ENCODE measurements around the gene C19orf67.
"Not testable (repeated sequence)": the region's sequence is repeated elsewhere in the genome, so short reads cannot be mapped to it uniquely, and the experiment has no call there.

The C19orf67 gene

GRCh38 chr19:14042659-14043608 lies 42.6 kb downstream of the C19orf67 start:
- H3K9ac ChIP-seq (ENCODE audit: low read length in 2 of 2); H3K9me3 ChIP-seq (ENCODE audit: control insufficient read depth in 2 of 2, low read length in 2 of 2); H3K4me1 ChIP-seq (ENCODE audit: control insufficient read depth, insufficient read depth, low read length); H3K27me3 ChIP-seq (ENCODE audit: control insufficient read depth in 1 of 2, insufficient read depth in 2 of 2, low read length in 2 of 2); H3K27ac ChIP-seq (ENCODE audit: low read length); H3K36me3 ChIP-seq (ENCODE audit: control insufficient read depth in 2 of 2, insufficient read depth in 2 of 2, low read length in 2 of 2); H3K4me3 ChIP-seq (ENCODE audit: low read length in 2 of 2): not testable (repeated sequence)

- Histone ChIP-seq H3K9ac (ENCODE audit: low read length in 2 of 2) (no peak overlapping the region), H3K27ac (ENCODE audit: low read length) (no peak overlapping the region), H3K27me3 (ENCODE audit: control insufficient read depth in 1 of 2, insufficient read depth in 2 of 2, low read length in 2 of 2) (no peaks in the 10 kb centered on the region), H3K4me1 (ENCODE audit: control insufficient read depth, insufficient read depth, low read length) (no peaks in the 10 kb centered on the region), H3K9me3 (ENCODE audit: control insufficient read depth in 2 of 2, low read length in 2 of 2) (no peaks in the 10 kb centered on the region), H3K36me3 (ENCODE audit: control insufficient read depth in 2 of 2, insufficient read depth in 2 of 2, low read length in 2 of 2) (no peaks in the 10 kb centered on the region), H3K4me3 (ENCODE audit: low read length in 2 of 2) (no peak overlapping the region)
These were observed 46.4 kb downstream of the C19orf67 start for GRCh38 chr19:14039181-14039580.

GRCh38 chr19:14035706-14036105 lies 49.9 kb downstream of the C19orf67 start:
- peaks cover 8% of the 10 kb centered on the region in 2 donors for H3K27me3 ChIP-seq (ENCODE audit: control insufficient read depth in 1 of 2, insufficient read depth in 2 of 2, low read length in 2 of 2)

GRCh38 chr19:14035159-14035558 lies 50.4 kb downstream of the C19orf67 start:
- H3K4me1 ChIP-seq (ENCODE audit: control insufficient read depth, insufficient read depth, low read length); H3K27ac ChIP-seq (ENCODE audit: low read length); H3K4me3 ChIP-seq (ENCODE audit: low read length in 2 of 2); H3K36me3 ChIP-seq (ENCODE audit: control insufficient read depth in 2 of 2, insufficient read depth in 2 of 2, low read length in 2 of 2); H3K9me3 ChIP-seq (ENCODE audit: control insufficient read depth in 2 of 2, low read length in 2 of 2); H3K9ac ChIP-seq (ENCODE audit: low read length in 2 of 2): not testable (repeated sequence)
- peaks cover 11% of the 10 kb centered on the region in 2 donors for H3K27me3 ChIP-seq (ENCODE audit: control insufficient read depth in 1 of 2, insufficient read depth in 2 of 2, low read length in 2 of 2)

More at GRCh38 chr19:14035706-14036105, 49.9 kb downstream of the C19orf67 start:
- Histone ChIP-seq H3K4me1 (ENCODE audit: control insufficient read depth, insufficient read depth, low read length) (peaks cover 10% of the 10 kb centered on the region), H3K4me3 (ENCODE audit: low read length in 2 of 2) (no peak overlapping the region), H3K27ac (ENCODE audit: low read length) (no peak overlapping the region), H3K9ac (ENCODE audit: low read length in 2 of 2) (no peak overlapping the region), H3K9me3 (ENCODE audit: control insufficient read depth in 2 of 2, low read length in 2 of 2) (no peaks in the 10 kb centered on the region), H3K36me3 (ENCODE audit: control insufficient read depth in 2 of 2, insufficient read depth in 2 of 2, low read length in 2 of 2) (no peaks in the 10 kb centered on the region)

GRCh38 chr19:14033946-14034345 lies 51.6 kb downstream of the C19orf67 start:
- H3K9me3 ChIP-seq (ENCODE audit: control insufficient read depth in 2 of 2, low read length in 2 of 2), result no peaks in the 10 kb centered on the region
- H3K27me3 ChIP-seq (ENCODE audit: control insufficient read depth in 1 of 2, insufficient read depth in 2 of 2, low read length in 2 of 2), result peaks cover 11 to 13% of the 10 kb centered on the region in 2 donors
- H3K4me3 ChIP-seq (ENCODE audit: low read length in 2 of 2), result no peak overlapping the region
- H3K27ac ChIP-seq (ENCODE audit: low read length), result no peak overlapping the region
- peaks cover 10% of the 10 kb centered on the region for H3K4me1 ChIP-seq (ENCODE audit: control insufficient read depth, insufficient read depth, low read length)
- no peaks in the 10 kb centered on the region for H3K36me3 ChIP-seq (ENCODE audit: control insufficient read depth in 2 of 2, insufficient read depth in 2 of 2, low read length in 2 of 2)
- H3K9ac ChIP-seq (ENCODE audit: low read length in 2 of 2), result no peak overlapping the region

GRCh38 chr19:14031719-14032480 lies 53.7 kb downstream of the C19orf67 start, which contains the start of gene IL27RA:
TSS of gene IL27RA (plus strand) at chr19:14031762. CDS start at chr19:14031873, 111 bp downstream.
- Histone ChIP-seq H3K27me3 (ENCODE audit: control insufficient read depth in 1 of 2, insufficient read depth in 2 of 2, low read length in 2 of 2) (peaks cover 15 to 18% of the 10 kb centered on the region in 2 donors), H3K9me3 (ENCODE audit: control insufficient read depth in 2 of 2, low read length in 2 of 2) (no peaks in the 10 kb centered on the region), H3K36me3 (ENCODE audit: control insufficient read depth in 2 of 2, insufficient read depth in 2 of 2, low read length in 2 of 2) (no peaks in the 10 kb centered on the region), H3K9ac (ENCODE audit: low read length in 2 of 2) (peak within 1 kb of the TSS; percentile 21 to 45), H3K27ac (ENCODE audit: low read length) (no peak within 1 kb of the TSS), H3K4me3 (ENCODE audit: low read length in 2 of 2) (peak within 1 kb of the TSS; percentile 59 to 74), H3K4me1 (ENCODE audit: control insufficient read depth, insufficient read depth, low read length) (peaks cover 10% of the 10 kb centered on the region)

All from stomach smooth muscle (tissue), 2 donors.